ENCODE results near the gene CC2D2B.
"Not testable (repeated sequence)": the region's sequence is repeated elsewhere in the genome, so short reads cannot be mapped to it uniquely, and the experiment has no call there.

The CC2D2B gene

DNA sequence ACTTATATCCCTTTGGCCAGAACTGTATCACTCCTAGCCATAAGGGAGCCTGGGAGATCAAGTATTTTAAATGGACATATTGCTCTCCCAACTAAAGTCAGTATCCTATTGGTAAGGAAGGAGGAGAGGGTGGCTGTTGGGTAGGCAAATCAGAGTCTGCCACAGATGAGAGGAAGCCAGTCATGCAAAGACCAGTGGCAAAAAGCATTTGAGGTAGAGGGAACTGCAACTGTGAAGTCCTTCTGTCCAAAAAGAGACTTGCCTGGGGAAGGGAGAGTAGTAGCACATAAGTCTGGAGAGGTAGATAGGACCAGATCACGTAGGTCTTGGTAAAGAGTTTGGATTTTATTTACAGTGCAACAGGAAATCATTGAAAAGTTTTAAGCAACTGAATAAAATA lies 126.8 kb downstream of the CC2D2B start:
- Histone ChIP-seq H3K27ac (ENCODE audit: low read length) (no peak overlapping the region), H3K27me3 (ENCODE audit: low read depth, low read length) (peaks cover 3% of the 10 kb centered on the region), H3K9me3 (ENCODE audit: control insufficient read depth in 1 of 2, low read length in 2 of 2) (no peaks in the 10 kb centered on the region), H3K36me3 (ENCODE audit: control insufficient read depth in 1 of 2, insufficient read depth in 2 of 2, low read length in 2 of 2) (no peaks in the 10 kb centered on the region), H3K4me1 (ENCODE audit: control insufficient read depth in 1 of 2, insufficient read depth in 2 of 2, low read length in 2 of 2) (no peaks in the 10 kb centered on the region), H3K4me3 (ENCODE audit: low read depth in 1 of 2, low read length in 2 of 2) (no peak overlapping the region)

DNA sequence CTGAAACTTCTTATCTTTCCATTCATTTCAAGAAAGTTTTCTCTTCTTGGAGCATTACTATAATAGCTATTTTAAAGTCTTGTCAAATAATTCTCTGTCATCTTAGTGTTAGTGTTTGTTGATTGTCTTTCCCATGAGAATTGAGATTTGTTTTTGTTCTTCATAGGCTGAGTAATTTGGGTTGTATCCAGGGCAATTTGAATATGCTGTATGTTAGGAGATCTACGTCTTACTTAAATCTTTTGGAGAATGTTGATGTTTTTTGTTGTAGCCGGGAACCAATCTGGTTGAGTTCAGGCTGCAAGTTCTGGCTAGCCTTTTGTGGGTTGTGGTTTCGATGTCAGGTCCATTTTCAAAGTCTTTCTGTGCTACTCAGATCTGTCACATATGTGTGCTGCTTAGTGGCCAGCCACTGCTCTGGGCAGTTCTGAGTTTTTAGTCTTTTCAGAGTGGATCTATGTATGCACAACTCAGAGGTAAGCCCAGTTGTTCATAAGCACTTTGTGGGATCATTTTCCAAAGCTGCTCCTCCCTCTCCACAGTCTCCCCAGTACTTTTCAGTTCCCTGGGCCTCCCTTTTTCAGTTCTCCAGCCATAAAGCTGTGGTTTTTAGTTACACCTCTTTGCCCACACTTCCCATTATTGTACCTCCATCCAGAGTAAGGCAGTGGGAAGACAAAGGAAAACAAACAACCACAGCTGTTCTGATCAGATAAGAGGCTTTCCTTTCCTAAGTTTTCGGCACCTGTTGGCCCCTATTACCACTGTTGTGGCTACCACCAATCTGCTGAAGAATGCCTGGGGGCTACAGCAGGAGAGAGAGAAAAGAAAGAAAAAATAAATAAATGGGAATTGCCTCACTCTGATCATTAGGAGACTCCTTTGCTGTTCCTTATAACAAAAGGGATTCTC lies 131.0 kb downstream of the CC2D2B start:
- H3K4me1 ChIP-seq (ENCODE audit: control insufficient read depth in 1 of 2, insufficient read depth in 2 of 2, low read length in 2 of 2): no peaks in the 10 kb centered on the region
- no peak overlapping the region for H3K4me3 ChIP-seq (ENCODE audit: low read depth in 1 of 2, low read length in 2 of 2)
- H3K9me3 ChIP-seq (ENCODE audit: control insufficient read depth in 1 of 2, low read length in 2 of 2): no peaks in the 10 kb centered on the region
- no peaks in the 10 kb centered on the region for H3K36me3 ChIP-seq (ENCODE audit: control insufficient read depth in 1 of 2, insufficient read depth in 2 of 2, low read length in 2 of 2)
- no peak overlapping the region for H3K27ac ChIP-seq (ENCODE audit: low read length)
- peaks cover 3% of the 10 kb centered on the region for H3K27me3 ChIP-seq (ENCODE audit: low read depth, low read length)

DNA sequence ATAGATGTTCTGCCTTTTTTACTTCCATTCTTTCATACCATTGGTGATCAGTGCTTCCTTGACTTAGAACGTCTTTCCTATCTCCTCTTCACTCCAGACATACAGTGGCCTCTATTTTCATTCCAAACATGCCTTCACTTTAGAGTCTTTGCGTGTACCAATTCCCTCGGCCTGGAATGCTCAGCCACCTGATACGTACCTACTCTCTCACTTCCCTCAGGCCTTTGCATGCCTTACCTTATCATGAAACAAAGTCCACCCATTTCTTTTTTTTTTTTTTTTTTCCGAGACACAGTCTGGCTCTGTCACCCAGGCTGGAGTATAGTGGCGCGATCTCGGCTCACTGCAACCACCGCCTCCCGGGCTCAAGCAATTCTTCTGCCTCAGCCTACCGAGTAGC lies 133.4 kb downstream of the CC2D2B start:
- peaks cover 9% of the 10 kb centered on the region in 2 donors for H3K4me1 ChIP-seq (ENCODE audit: control insufficient read depth in 1 of 2, insufficient read depth in 2 of 2, low read length in 2 of 2)
- H3K4me3 ChIP-seq (ENCODE audit: low read depth in 1 of 2, low read length in 2 of 2): no peak overlapping the region
- no peak overlapping the region for H3K27ac ChIP-seq (ENCODE audit: low read length)
- peaks cover 3% of the 10 kb centered on the region for H3K27me3 ChIP-seq (ENCODE audit: low read depth, low read length)
- H3K36me3 ChIP-seq (ENCODE audit: control insufficient read depth in 1 of 2, insufficient read depth in 2 of 2, low read length in 2 of 2): peaks cover 0 to 1% of the 10 kb centered on the region in 2 donors
- no peaks in the 10 kb centered on the region for H3K9me3 ChIP-seq (ENCODE audit: control insufficient read depth in 1 of 2, low read length in 2 of 2)

DNA sequence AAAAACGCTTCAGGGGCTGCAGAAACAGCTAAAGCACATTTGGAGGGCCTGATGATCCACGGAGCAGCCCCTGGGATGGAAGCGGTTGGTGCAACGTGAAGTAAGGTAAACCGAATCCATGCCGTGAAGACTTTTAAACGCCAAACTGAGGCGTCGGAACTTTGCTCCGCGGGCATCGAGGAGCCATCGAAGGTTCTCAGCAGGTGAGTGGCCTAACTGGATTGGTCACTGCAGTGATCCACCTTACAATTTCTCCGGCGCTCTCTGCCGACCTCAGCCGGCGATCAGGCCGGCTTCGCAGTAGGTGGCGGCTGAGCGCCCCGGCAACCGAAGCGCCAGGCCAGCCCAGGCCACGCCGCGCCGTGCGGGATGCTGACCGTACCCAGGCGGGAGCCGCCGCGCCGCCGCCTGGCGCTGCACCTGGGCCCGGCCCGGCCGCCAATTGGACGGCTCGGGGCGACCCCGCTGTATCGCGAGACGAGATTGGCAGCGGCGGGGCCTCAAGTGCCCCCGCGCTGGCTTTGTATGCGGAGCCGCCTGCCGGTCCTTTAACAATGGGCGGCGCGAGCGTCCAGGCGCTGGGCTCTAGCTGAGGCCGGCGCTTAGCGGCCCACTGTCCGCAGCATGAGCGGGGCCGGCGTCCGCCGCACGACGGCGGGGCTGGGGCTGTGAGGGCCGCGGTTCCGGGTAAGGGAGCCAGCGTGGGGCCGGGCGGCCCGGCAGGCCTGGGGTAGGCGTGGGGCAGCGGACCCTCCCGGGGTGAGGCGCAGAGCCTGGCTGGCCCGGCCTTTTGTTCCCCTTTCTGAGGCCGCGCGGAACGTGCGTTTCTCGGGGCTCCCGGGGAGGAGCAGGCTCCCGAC lies 135.5 kb downstream of the CC2D2B start, which contains the start of gene CCNJ:
CCNJ (plus strand) TSS at position 551 of the 860 bp plus-strand sequence. CDS start 811 bp downstream, outside the sequence.
- Histone ChIP-seq H3K27ac (ENCODE audit: low read length) (peak within 1 kb of the TSS; percentile 77), H3K4me3 (ENCODE audit: low read depth in 1 of 2, low read length in 2 of 2) (peak within 1 kb of the TSS; percentile 69 to 76), H3K4me1 (ENCODE audit: control insufficient read depth in 1 of 2, insufficient read depth in 2 of 2, low read length in 2 of 2) (peaks cover 9 to 12% of the 10 kb centered on the region in 2 donors), H3K9me3 (ENCODE audit: control insufficient read depth in 1 of 2, low read length in 2 of 2) (no peaks in the 10 kb centered on the region), H3K36me3 (ENCODE audit: control insufficient read depth in 1 of 2, insufficient read depth in 2 of 2, low read length in 2 of 2) (peaks cover 0 to 6% of the 10 kb centered on the region in 2 donors), H3K27me3 (ENCODE audit: low read depth, low read length) (peaks cover 3% of the 10 kb centered on the region)

DNA sequence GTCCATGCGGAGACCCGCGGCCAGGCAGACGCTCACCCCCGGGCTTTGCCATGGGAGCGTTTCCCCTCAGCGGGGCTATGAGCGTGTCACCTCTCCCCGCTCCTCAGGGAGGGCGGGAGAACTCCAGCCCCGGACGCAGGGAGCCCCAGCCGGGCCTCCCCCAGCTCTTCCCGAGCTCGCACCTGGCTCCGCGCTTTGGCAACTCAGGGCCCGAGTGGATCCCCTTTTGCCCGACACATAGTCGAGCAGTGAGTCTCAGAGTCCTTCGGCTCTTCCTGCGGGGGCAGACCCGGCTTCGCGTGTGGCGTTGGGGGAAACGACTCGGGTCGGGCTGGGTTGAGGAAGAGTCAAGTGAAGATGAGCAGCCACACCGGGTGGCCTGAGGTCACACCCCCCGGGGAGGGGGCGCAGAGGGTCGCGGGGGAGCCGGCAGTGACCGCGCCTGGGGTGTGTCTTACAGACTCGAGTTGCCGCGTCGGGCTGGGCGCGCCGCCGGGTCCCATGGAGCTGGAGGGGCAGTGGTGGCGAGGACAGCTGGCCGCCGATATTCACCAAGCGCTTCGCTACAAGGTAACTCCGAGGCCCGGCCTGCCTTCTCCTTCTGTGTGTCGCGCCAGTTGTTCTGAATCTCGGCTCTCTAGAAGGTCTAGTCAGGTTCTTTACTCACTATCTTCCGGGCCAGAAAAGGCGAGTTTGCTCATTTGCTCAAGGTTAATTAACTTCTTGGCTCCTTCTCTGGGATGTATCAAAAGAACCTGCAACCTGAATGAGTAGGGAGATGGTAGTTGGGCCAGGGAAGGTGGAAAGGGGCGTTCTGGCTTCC lies 136.3 kb downstream of the CC2D2B start:
- Histone ChIP-seq H3K4me1 (ENCODE audit: control insufficient read depth in 1 of 2, insufficient read depth in 2 of 2, low read length in 2 of 2) (peaks cover 9 to 12% of the 10 kb centered on the region in 2 donors), H3K27ac (ENCODE audit: low read length) (peak overlapping the region; percentile 77), H3K36me3 (ENCODE audit: control insufficient read depth in 1 of 2, insufficient read depth in 2 of 2, low read length in 2 of 2) (peaks cover 0 to 6% of the 10 kb centered on the region in 2 donors), H3K27me3 (ENCODE audit: low read depth, low read length) (no peaks in the 10 kb centered on the region), H3K9me3 (ENCODE audit: control insufficient read depth in 1 of 2, low read length in 2 of 2) (no peaks in the 10 kb centered on the region), H3K4me3 (ENCODE audit: low read depth in 1 of 2, low read length in 2 of 2) (peak overlapping the region; percentile 69 to 76)

DNA sequence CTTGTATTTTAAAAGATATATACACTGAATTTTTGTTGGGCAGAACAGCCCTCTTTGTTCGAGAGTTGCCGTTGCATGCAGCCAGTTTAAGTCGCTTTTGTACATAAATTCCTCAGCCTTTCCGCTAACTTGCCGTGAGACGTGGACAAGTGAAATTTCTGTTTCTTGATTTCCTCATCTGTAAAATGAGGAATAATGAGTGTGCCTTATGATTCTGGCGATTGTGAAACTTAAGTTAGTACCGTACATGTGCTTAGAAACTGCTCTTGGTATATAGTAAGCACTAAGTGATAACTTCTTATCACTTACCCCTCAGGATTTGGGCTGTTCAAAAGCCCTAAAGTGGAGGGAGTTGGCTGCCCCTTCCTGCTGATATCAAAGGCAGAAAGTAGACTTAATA lies 137.0 kb downstream of the CC2D2B start:
- H3K36me3 ChIP-seq (ENCODE audit: control insufficient read depth in 1 of 2, insufficient read depth in 2 of 2, low read length in 2 of 2): peaks cover 0 to 6% of the 10 kb centered on the region in 2 donors
- no peaks in the 10 kb centered on the region for H3K27me3 ChIP-seq (ENCODE audit: low read depth, low read length)
- peak overlapping the region; percentile 77 for H3K27ac ChIP-seq (ENCODE audit: low read length)
- H3K4me3 ChIP-seq (ENCODE audit: low read depth in 1 of 2, low read length in 2 of 2): peak overlapping the region; percentile 69 to 76
- peaks cover 9 to 12% of the 10 kb centered on the region in 2 donors for H3K4me1 ChIP-seq (ENCODE audit: control insufficient read depth in 1 of 2, insufficient read depth in 2 of 2, low read length in 2 of 2)
- H3K9me3 ChIP-seq (ENCODE audit: control insufficient read depth in 1 of 2, low read length in 2 of 2): no peaks in the 10 kb centered on the region

DNA sequence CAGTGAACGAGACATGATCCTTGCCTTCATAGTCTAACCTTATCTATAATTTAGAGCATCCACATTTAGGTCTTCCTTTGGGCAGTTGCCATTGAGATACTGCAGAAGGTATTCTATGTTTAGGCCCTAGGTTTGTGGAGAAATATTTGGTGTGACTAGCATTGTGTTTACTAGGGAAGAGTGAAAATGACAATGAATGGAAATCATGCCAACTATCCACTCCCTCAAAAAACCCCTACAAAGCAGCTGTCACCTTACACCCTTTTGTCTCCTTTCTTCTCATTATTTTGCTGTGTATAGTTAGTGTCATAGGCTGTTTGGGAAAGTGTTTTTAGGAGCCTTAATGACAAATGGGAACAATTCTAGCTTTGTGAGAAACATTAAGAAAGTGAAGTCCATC lies 138.8 kb downstream of the CC2D2B start:
- no peak overlapping the region for H3K27ac ChIP-seq (ENCODE audit: low read length)

DNA sequence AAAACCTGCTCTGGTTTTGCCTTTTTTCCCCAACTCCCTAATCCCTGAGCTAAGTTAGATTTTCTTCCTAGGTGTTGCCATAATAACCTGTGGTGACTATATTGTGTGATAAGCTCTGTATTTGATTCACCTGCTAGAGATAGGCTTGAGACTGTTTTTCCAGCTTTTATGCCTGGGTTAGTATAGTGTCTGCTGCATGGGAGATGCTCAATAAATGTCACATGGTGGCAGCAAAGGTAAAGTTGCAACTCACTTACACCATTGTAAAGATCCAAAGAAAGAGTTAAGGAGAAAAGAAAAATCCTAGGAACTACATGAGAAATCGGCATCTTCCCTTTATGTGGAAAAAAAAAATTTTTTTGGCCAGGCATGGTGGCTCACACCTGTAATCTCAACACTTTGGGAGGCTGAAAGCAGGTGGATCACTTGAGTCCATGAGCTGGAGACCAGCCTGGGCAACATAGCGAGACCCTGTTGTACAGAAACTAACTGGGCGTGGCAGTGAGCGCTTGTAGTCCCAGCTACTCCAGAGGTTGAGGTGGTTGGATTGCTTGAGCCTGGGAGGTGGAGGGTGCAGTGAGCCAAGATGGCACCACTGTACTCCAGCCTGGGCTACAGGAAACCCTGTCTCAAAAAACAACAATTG lies 139.4 kb downstream of the CC2D2B start:
- Histone ChIP-seq H3K36me3 (ENCODE audit: control insufficient read depth in 1 of 2, insufficient read depth in 2 of 2, low read length in 2 of 2) (peaks cover 1 to 19% of the 10 kb centered on the region in 2 donors), H3K4me3 (ENCODE audit: low read depth in 1 of 2, low read length in 2 of 2) (no peak overlapping the region), H3K9me3 (ENCODE audit: control insufficient read depth in 1 of 2, low read length in 2 of 2) (no peaks in the 10 kb centered on the region), H3K27me3 (ENCODE audit: low read depth, low read length) (no peaks in the 10 kb centered on the region), H3K27ac (ENCODE audit: low read length) (no peak overlapping the region), H3K4me1 (ENCODE audit: control insufficient read depth in 1 of 2, insufficient read depth in 2 of 2, low read length in 2 of 2) (peaks cover 9 to 12% of the 10 kb centered on the region in 2 donors)

More for the DNA sequence above, 138.8 kb downstream of the CC2D2B start:
- Histone ChIP-seq H3K36me3 (ENCODE audit: control insufficient read depth in 1 of 2, insufficient read depth in 2 of 2, low read length in 2 of 2) (peaks cover 0 to 16% of the 10 kb centered on the region in 2 donors), H3K9me3 (ENCODE audit: control insufficient read depth in 1 of 2, low read length in 2 of 2) (no peaks in the 10 kb centered on the region), H3K4me3 (ENCODE audit: low read depth in 1 of 2, low read length in 2 of 2) (no peak overlapping the region), H3K4me1 (ENCODE audit: control insufficient read depth in 1 of 2, insufficient read depth in 2 of 2, low read length in 2 of 2) (peaks cover 9 to 12% of the 10 kb centered on the region in 2 donors), H3K27me3 (ENCODE audit: low read depth, low read length) (no peaks in the 10 kb centered on the region)

DNA sequence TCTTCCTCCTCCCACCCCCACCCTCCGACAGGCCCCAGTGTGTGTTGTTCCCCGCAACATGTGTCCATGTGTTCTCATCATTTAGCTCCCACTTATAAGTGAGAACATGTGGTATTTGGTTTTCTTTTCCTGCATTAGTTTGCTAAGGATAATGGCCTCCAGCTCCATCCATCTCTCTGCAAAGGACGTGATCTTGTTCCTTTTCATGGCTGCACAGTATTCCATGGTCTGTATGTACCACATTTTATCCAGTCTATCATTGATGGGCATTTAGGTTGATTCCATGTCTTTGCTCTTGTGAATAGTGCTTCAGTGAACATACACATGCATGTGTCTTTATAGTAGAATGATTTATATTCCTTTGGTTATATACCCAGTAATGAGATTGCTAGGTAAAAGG lies 140.2 kb downstream of the CC2D2B start:
- H3K27me3 ChIP-seq (ENCODE audit: low read depth, low read length); H3K4me3 ChIP-seq (ENCODE audit: low read depth in 1 of 2, low read length in 2 of 2); H3K9me3 ChIP-seq (ENCODE audit: control insufficient read depth in 1 of 2, low read length in 2 of 2); H3K27ac ChIP-seq (ENCODE audit: low read length): not testable (repeated sequence)
- H3K4me1 ChIP-seq (ENCODE audit: control insufficient read depth in 1 of 2, insufficient read depth in 2 of 2, low read length in 2 of 2): peaks cover 9 to 12% of the 10 kb centered on the region in 2 donors
- peaks cover 3 to 19% of the 10 kb centered on the region in 2 donors for H3K36me3 ChIP-seq (ENCODE audit: control insufficient read depth in 1 of 2, insufficient read depth in 2 of 2, low read length in 2 of 2)

DNA sequence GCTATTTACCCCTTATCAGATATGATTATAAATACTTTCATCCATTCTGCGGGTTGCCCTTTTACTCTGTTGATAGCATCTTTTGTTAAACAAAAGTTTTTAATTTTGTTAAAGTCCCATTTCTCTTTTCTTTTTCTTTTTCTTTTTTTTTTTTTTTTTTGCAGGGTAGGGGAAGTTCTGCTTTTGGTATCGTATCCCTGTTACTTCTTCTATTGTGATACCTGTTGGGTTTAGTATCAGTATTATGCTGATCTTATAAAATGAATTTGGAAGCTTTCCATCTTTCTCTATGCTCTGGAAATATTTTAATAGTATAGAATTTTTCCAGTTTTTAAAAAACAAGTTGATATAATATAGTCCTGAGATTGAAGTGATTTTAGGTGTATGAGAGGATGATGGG lies 141.6 kb downstream of the CC2D2B start:
- no peaks in the 10 kb centered on the region for H3K27me3 ChIP-seq (ENCODE audit: low read depth, low read length)
- no peak overlapping the region for H3K27ac ChIP-seq (ENCODE audit: low read length)
- peaks cover 9 to 12% of the 10 kb centered on the region in 2 donors for H3K4me1 ChIP-seq (ENCODE audit: control insufficient read depth in 1 of 2, insufficient read depth in 2 of 2, low read length in 2 of 2)
- H3K9me3 ChIP-seq (ENCODE audit: control insufficient read depth in 1 of 2, low read length in 2 of 2): no peaks in the 10 kb centered on the region
- H3K36me3 ChIP-seq (ENCODE audit: control insufficient read depth in 1 of 2, insufficient read depth in 2 of 2, low read length in 2 of 2): peaks cover 3 to 19% of the 10 kb centered on the region in 2 donors
- H3K4me3 ChIP-seq (ENCODE audit: low read depth in 1 of 2, low read length in 2 of 2): no peak overlapping the region

All from muscle layer of duodenum (tissue), 2 donors.